ENCODE data around the gene SERP2. TPM values are rescaled to one million over a fixed set of nuclear protein-coding genes. Genes with fewer than 3 reads are reported as not detected.
"Not testable (repeated sequence)": the region's sequence is repeated elsewhere in the genome, so short reads cannot be mapped to it uniquely, and the experiment has no call there.

The SERP2 gene
- total and polyA plus RNA-seq, 9 of the 15 experiments (the other 6 are each of a cell fraction or from before 2014, with no cell fraction given), result 0.13 TPM; not detected in 8

- TF ChIP-seq HOMEZ (CRISPR knock-in tag; IDR thresholded peaks at IDR 0.05) (no peak), ASH1L (IDR thresholded peaks at IDR 0.05; ENCODE audit: borderline replicate concordance, low read depth, partially characterized antibody) (no peak), NCOA6 (IDR thresholded peaks at IDR 0.05) (no peak), ZNF282 (CRISPR knock-in tag; IDR thresholded peaks at IDR 0.05) (no peak)
These were observed 46.7 kb upstream of the SERP2 start (continued) for GRCh38 chr13:44326961-44327360.

- CTCF ChIA-PET (ENCODE audit: low intra/inter-chr PET ratio); H3K9me1 ChIP-seq (ENCODE audit: control insufficient read depth, insufficient read depth, low read length); in situ Hi-C loops (cut with MboI); BruUV-seq (replicated peaks); POLR2A ChIA-PET; H3K27me3 ChIP-seq (ENCODE audit: control insufficient read depth in 2 of 2, insufficient read depth in 2 of 2, low read length in 2 of 2); H3K9me3 ChIP-seq (replicated peaks; ENCODE audit: control insufficient read depth, insufficient read depth, low read depth, low read length); H3K4me3 ChIP-seq; H4K20me1 ChIP-seq (replicated peaks; ENCODE audit: control insufficient read depth, insufficient read depth, low read length); H3K36me3 ChIP-seq (ENCODE audit: control insufficient read depth, insufficient read depth, low read length); H3K27ac ChIP-seq (ENCODE audit: extremely low read depth, low read depth, low read length); intact Hi-C loops (cut with micrococcal nuclease); H3K79me2 ChIP-seq (ENCODE audit: control insufficient read depth, insufficient read depth, low read length); ATAC-seq; H3K4me1 ChIP-seq (replicated peaks in 1 of 2; ENCODE audit: control insufficient read depth in 2 of 2, insufficient read depth in 2 of 2, low read length in 2 of 2); H2AFZ ChIP-seq (ENCODE audit: low read depth, low read length); H3K4me2 ChIP-seq (ENCODE audit: insufficient read depth, low read length); H3K9ac ChIP-seq (ENCODE audit: insufficient read depth in 1 of 2, low read depth in 2 of 2, low read length in 2 of 2); DNase-seq (ENCODE audit: extremely low read depth in 1 of 4, low spot score in 3 of 4); FAIRE-seq: not testable (repeated sequence)
- peak; percentile 85 for TF ChIP-seq ZNF146 (CRISPR knock-in tag; IDR thresholded peaks at IDR 0.05; ENCODE audit: unreplicated experiment)
These were observed 44.6 kb upstream of the SERP2 start for GRCh38 chr13:44329041-44329440.

All from K562 (cell line).